HG03025 (cell line): Measurements from ENCODE around the gene ATP2B2.

Experiments
- ATAC-seq: cut with Tn5 transposase; IDR thresholded peaks from one replicate; pipeline ENCODE4 v1.9.1; 2021; ENCODE audit warnings: mild to moderate bottlenecking, moderate library complexity; ENCODE audit not compliant: unreplicated experiment, low FRiP score

ATP2B2 gene

GRCh38 chr3:10373686-10374261, 131.6 kb downstream of the ATP2B2 start:
- ATAC-seq: no peak

- no peak for ATAC-seq
Measured at GRCh38 chr3:10371789-10372188, 133.6 kb downstream of the ATP2B2 start.

GRCh38 chr3:10371167-10371566, 134.2 kb downstream of the ATP2B2 start:
- no peak for ATAC-seq

- no peak for ATAC-seq
Measured at GRCh38 chr3:10370429-10370828, 135.0 kb downstream of the ATP2B2 start.

GRCh38 chr3:10368512-10368911, 136.9 kb downstream of the ATP2B2 start:
- ATAC-seq: no peak

- no peak for ATAC-seq
Measured at GRCh38 chr3:10367506-10367905, 137.9 kb downstream of the ATP2B2 start.

- ATAC-seq: no peak
Measured at GRCh38 chr3:10366651-10367101, 138.7 kb downstream of the ATP2B2 start.

- ATAC-seq: no peak
Measured at GRCh38 chr3:10365791-10366190, 139.6 kb downstream of the ATP2B2 start.

- no peak for ATAC-seq
Measured at GRCh38 chr3:10365316-10365715, 140.1 kb downstream of the ATP2B2 start.

GRCh38 chr3:10364806-10365205, 140.6 kb downstream of the ATP2B2 start:
- no peak for ATAC-seq

GRCh38 chr3:10363935-10364334, 141.5 kb downstream of the ATP2B2 start:
- no peak for ATAC-seq

GRCh38 chr3:10361375-10361774, 144.0 kb downstream of the ATP2B2 start:
- no peak for ATAC-seq

GRCh38 chr3:10360478-10360877, 144.9 kb downstream of the ATP2B2 start:
- no peak for ATAC-seq

- no peak for ATAC-seq
Measured at GRCh38 chr3:10359761-10360161, 145.6 kb downstream of the ATP2B2 start.

- ATAC-seq: no peak
Measured at GRCh38 chr3:10358309-10358980, 146.9 kb downstream of the ATP2B2 start.

- ATAC-seq: no peak
Measured at GRCh38 chr3:10357592-10358308, 147.6 kb downstream of the ATP2B2 start.

- ATAC-seq: no peak
Measured at GRCh38 chr3:10357095-10357494, 148.3 kb downstream of the ATP2B2 start.

- ATAC-seq: no peak
Measured at GRCh38 chr3:10356461-10356981, 148.9 kb downstream of the ATP2B2 start.

GRCh38 chr3:10354361-10355015, 150.9 kb downstream of the ATP2B2 start:
- no peak for ATAC-seq

GRCh38 chr3:10353661-10354360, 151.6 kb downstream of the ATP2B2 start:
- no peak for ATAC-seq
